Body of pancreas (tissue), 4 donors: ENCODE results near the gene SLC25A33. TPM values are rescaled to one million over a fixed set of nuclear protein-coding genes. Genes with fewer than 3 reads are reported as not detected.

Experiments
- ATAC-seq: fragments of 150-250 bp; one replicate; pipeline ENCODE4 v1.9.1; 2016
- DNase-seq, 4 donors: peaks; one replicate each; pipeline ENCODE4 v3.0.0-alpha.2; 2019
- H3K27ac ChIP-seq, 4 donors: fragments of 200-600 bp; sonication (generic); 1 replicate in 3 of 4; 2 replicates in 1 of 4; pipeline versions ENCODE4 v1.5.1 to v1.6.1; 2016 to 2019; ENCODE audit warnings: mild to moderate bottlenecking in 1 of 4, mixed read lengths in 1 of 4, moderate library complexity in 1 of 4
- H3K27me3 ChIP-seq, 2 donors: fragments of 200-600 bp; sonication (generic); one replicate each; pipeline ENCODE4 v1.6.0; 2016; ENCODE audit warnings: mild to moderate bottlenecking in 1 of 2
- H3K36me3 ChIP-seq, 2 donors: fragments of 200-600 bp; sonication (generic); replicated peaks in 1 of 2; 2 replicates each; pipeline ENCODE4 v1.5.1; 2016; ENCODE audit warnings: low read depth in 2 of 2; ENCODE audit not compliant: insufficient read depth in 1 of 2
- H3K4me1 ChIP-seq: fragments of 200-600 bp; sonication (generic); one replicate; pipeline ENCODE4 v1.6.0; 2016
- H3K4me3 ChIP-seq, 2 donors: fragments of 200-600 bp; sonication (generic); 1 replicate in 1 of 2; 2 replicates in 1 of 2; pipeline ENCODE4 v1.5.1; 2016 to 2019
- H3K9me3 ChIP-seq, 3 donors: fragments of 200-600 bp; sonication (generic); 1 replicate in 2 of 3; 2 replicates in 1 of 3; pipeline ENCODE4 v1.5.1; 2016
- CTCF ChIP-seq, 7 experiments: fragments of 450-650 bp in 4 of 7; fragments of 200-600 bp in 3 of 7; sonication (generic) in 3 of 7; IDR thresholded peaks; one replicate each; pipeline ENCODE4 v1.5.1; 2016 to 2019; ENCODE audit warnings: antibody characterized with exemption in 7 of 7
- POLR2A ChIP-seq, 3 donors: fragments of 450-650 bp; IDR thresholded peaks; one replicate each; pipeline ENCODE4 v1.6.1; 2016; ENCODE audit warnings: antibody characterized with exemption in 3 of 3, mild to moderate bottlenecking in 2 of 3
- WGBS, 2 donors: methylation state at CpG; one replicate each; pipeline ENCODE4 v1.1.5; 2017; 5-methylcytosine and 5-hydroxymethylcytosine counted together
- intact Hi-C: fragments of 100-400 bp; cut with DNase I; formaldehyde crosslinking; loops from one replicate; pipeline ENCODE4 v1.15.1; 2023
- total RNA-seq, 2 donors: library from RNA; depleted of rRNA; stranded (reverse); fragments of >200 nt; gene quantifications; one replicate each; pipeline ENCODE4 v1.1.0, GENCODE V29; 2016

Gene SLC25A33
- total RNA-seq, 2 donors from 2014 or later = 1.0 to 2.0 TPM

GRCh38 chr1:9577423-9577822, 38.2 kb downstream of the SLC25A33 start:
- no peaks in the 10 kb centered on the region for H3K4me1 ChIP-seq
- H3K36me3 ChIP-seq = peaks cover 0 to 3% of the 10 kb centered on the region in 2 donors
- DNase-seq = no peak
- 85 to 96% methylated on average over 5 of the region's 5 CpGs for WGBS, 2 donors
- no peak for ATAC-seq
- no peak overlapping the region for H3K4me3 ChIP-seq
- intact Hi-C loops = no loop called here
- no peak for TF ChIP-seq POLR2A (IDR thresholded peaks at IDR 0.05)
- no peak for TF ChIP-seq CTCF (IDR thresholded peaks at IDR 0.05)
- H3K27ac ChIP-seq = no peak overlapping the region
- H3K27me3 ChIP-seq = no peaks in the 10 kb centered on the region
- no peaks in the 10 kb centered on the region for H3K9me3 ChIP-seq

GRCh38 chr1:9580942-9581341, 41.7 kb downstream of the SLC25A33 start:
- WGBS, 2 donors = 85 to 91% methylated on average over 2 of the region's 2 CpGs

GRCh38 chr1:9586147-9586766, 47.0 kb downstream of the SLC25A33 start:
- no peaks in the 10 kb centered on the region for H3K9me3 ChIP-seq
- no peaks in the 10 kb centered on the region for H3K27me3 ChIP-seq
- TF ChIP-seq CTCF (IDR thresholded peaks at IDR 0.05) = no peak
- TF ChIP-seq POLR2A (IDR thresholded peaks at IDR 0.05) = no peak
- WGBS, 2 donors = 72 to 84% methylated on average over 3 of the region's 3 CpGs
- peaks cover 17% of the 10 kb centered on the region for H3K4me1 ChIP-seq
- no peak for DNase-seq
- ATAC-seq = no peak
- no peak overlapping the region for H3K4me3 ChIP-seq
- H3K36me3 ChIP-seq = peaks cover 0 to 2% of the 10 kb centered on the region in 2 donors
- H3K27ac ChIP-seq = no peak overlapping the region
- intact Hi-C loops = no loop called here

More at GRCh38 chr1:9580942-9581341, 41.7 kb downstream of the SLC25A33 start:
- Histone ChIP-seq H3K4me3 (no peak overlapping the region), H3K36me3 (peaks cover 0 to 4% of the 10 kb centered on the region in 2 donors), H3K27me3 (no peaks in the 10 kb centered on the region), H3K9me3 (no peaks in the 10 kb centered on the region), H3K27ac (no peak overlapping the region), H3K4me1 (no peaks in the 10 kb centered on the region)
- DNase-seq (no peak), ATAC-seq (no peak)
- TF ChIP-seq POLR2A (IDR thresholded peaks at IDR 0.05) = no peak
- no peak for TF ChIP-seq CTCF (IDR thresholded peaks at IDR 0.05)
- intact Hi-C loops = no loop called here

- 1% methylated on average over 67 of the region's 94 CpGs; no CpG with 5 or more reads in 1 of the 2 donors for WGBS, 2 donors
- TF ChIP-seq CTCF (IDR thresholded peaks at IDR 0.05) (peak; percentile 50 to 96 (median 89)), POLR2A (IDR thresholded peaks at IDR 0.05) (no peak)
- intact Hi-C loops = no loop called here
- peak within 1 kb of the TSS; percentile 28 to 65 for H3K4me3 ChIP-seq
- no peaks in the 10 kb centered on the region for H3K27me3 ChIP-seq
- no peaks in the 10 kb centered on the region for H3K9me3 ChIP-seq
- H3K36me3 ChIP-seq = no peaks in the 10 kb centered on the region
- peak; percentile 95 to 98 (median 96) for DNase-seq
- H3K4me1 ChIP-seq = peaks cover 27% of the 10 kb centered on the region
- peak; percentile 97 for ATAC-seq
- peak within 1 kb of the TSS; percentile 37 to 70 (median 60) for H3K27ac ChIP-seq
Observed at GRCh38 chr1:9588551-9589143, 49.4 kb downstream of the SLC25A33 start, which contains the start of gene TMEM201. TMEM201 (plus strand) TSS chr1:9588911; CDS start chr1:9588931, 20 bp downstream.
